Measurements from ENCODE around the gene LRRC61.

LRRC61 gene

GRCh38 chr7:150357270-150357669, 34.1 kb downstream of the LRRC61 start:
- no peak for DNase-seq (ENCODE audit: low spot score)

GRCh38 chr7:150357771-150358427, 34.7 kb downstream of the LRRC61 start:
- DNase-seq (ENCODE audit: low spot score) = no peak

GRCh38 chr7:150358433-150358832, 35.3 kb downstream of the LRRC61 start:
- DNase-seq (ENCODE audit: low spot score) = no peak

- no peak for DNase-seq (ENCODE audit: low spot score)
Measured at GRCh38 chr7:150358988-150359621, 36.0 kb downstream of the LRRC61 start.

GRCh38 chr7:150359622-150360362, 36.6 kb downstream of the LRRC61 start:
- DNase-seq (ENCODE audit: low spot score) = no peak

- no peak for DNase-seq (ENCODE audit: low spot score)
Measured at GRCh38 chr7:150360363-150361058, 37.4 kb downstream of the LRRC61 start.

GRCh38 chr7:150361402-150361801, 38.2 kb downstream of the LRRC61 start:
- DNase-seq (ENCODE audit: low spot score) = no peak

- DNase-seq (ENCODE audit: low spot score) = no peak
Measured at GRCh38 chr7:150361807-150362621, 38.9 kb downstream of the LRRC61 start.

GRCh38 chr7:150363370-150363769, 40.2 kb downstream of the LRRC61 start:
- no peak for DNase-seq (ENCODE audit: low spot score)

GRCh38 chr7:150363872-150364271, 40.7 kb downstream of the LRRC61 start:
- DNase-seq (ENCODE audit: low spot score) = no peak

GRCh38 chr7:150365194-150365593, 42.0 kb downstream of the LRRC61 start:
- DNase-seq (ENCODE audit: low spot score) = no peak

- DNase-seq (ENCODE audit: low spot score) = no peak
Measured at GRCh38 chr7:150365673-150366398, 42.7 kb downstream of the LRRC61 start.

- DNase-seq (ENCODE audit: low spot score) = no peak
Measured at GRCh38 chr7:150367677-150368095, 44.5 kb downstream of the LRRC61 start.

- peak; percentile 67 for DNase-seq (ENCODE audit: low spot score)
Measured at GRCh38 chr7:150368096-150368883, 45.1 kb downstream of the LRRC61 start, which contains the start of gene REPIN1. Gene REPIN1, plus strand, starts transcription at chr7:150368822. Its CDS starts 890 bp downstream, at chr7:150369712.

- DNase-seq (ENCODE audit: low spot score) = no peak
Measured at GRCh38 chr7:150368884-150369747, 46.0 kb downstream of the LRRC61 start.

GRCh38 chr7:150369748-150370501, 46.8 kb downstream of the LRRC61 start:
- DNase-seq (ENCODE audit: low spot score) = no peak

- DNase-seq (ENCODE audit: low spot score) = no peak
Measured at GRCh38 chr7:150370612-150371071, 47.5 kb downstream of the LRRC61 start.

All from hematopoietic multipotent progenitor cell treated with erythropoietin and hydrocortisone succinate and interleukin-3 and kit ligand, for 17 days (in vitro differentiated cells).